Left lung (tissue), 10 donors: Measurements from ENCODE around the gene PROZ. TPM values are rescaled to one million over a fixed set of nuclear protein-coding genes. Genes with fewer than 3 reads are reported as not detected.
A peak's percentile ranks its signal among the peaks of the same experiment; 100 is the strongest.

Experiments
- ATAC-seq: fragments of 200-7000 bp; cut with Tn5 transposase; one replicate; pipeline ENCODE4 v1.9.1; 2020; ENCODE audit warnings: moderate library complexity
- DNase-seq, 4 donors: peaks; one replicate each; pipeline ENCODE4 v3.0.0-alpha.2; 2013 to 2020
- H3K27ac ChIP-seq, 2 donors: fragments of 200-600 bp; sonication (generic) in 1 of 2; one replicate each; pipeline versions ENCODE4 v1.5.0 to v1.8.0; 2020 to 2021
- H3K27me3 ChIP-seq, 2 donors: fragments of 200-600 bp; sonication (generic) in 1 of 2; one replicate each; pipeline versions ENCODE4 v1.5.0 to v1.8.0; 2020 to 2021
- H3K36me3 ChIP-seq, 2 donors: fragments of 200-600 bp; sonication (generic) in 1 of 2; one replicate each; pipeline versions ENCODE4 v1.5.0 to v1.8.0; 2020 to 2021
- H3K4me1 ChIP-seq, 2 donors: fragments of 200-600 bp; one replicate each; pipeline ENCODE4 v1.8.0; 2021
- H3K4me3 ChIP-seq, 2 donors: fragments of 200-600 bp; sonication (generic) in 1 of 2; one replicate each; pipeline versions ENCODE4 v1.5.0 to v1.8.0; 2020 to 2021; ENCODE audit warnings: mild to moderate bottlenecking in 1 of 2
- H3K9me3 ChIP-seq, 2 donors: fragments of 200-600 bp; sonication (generic) in 1 of 2; one replicate each; pipeline versions ENCODE4 v1.5.0 to v1.8.0; 2020 to 2021
- CTCF ChIP-seq, 2 donors: fragments of 200-600 bp; sonication (generic) in 1 of 2; IDR thresholded peaks; one replicate each; pipeline versions ENCODE4 v1.5.0 to v1.8.0; 2021; ENCODE audit warnings: antibody characterized with exemption in 2 of 2
- intact Hi-C, 2 donors: fragments of 100-400 bp; cut with DNase I; formaldehyde crosslinking; loops; one replicate each; pipeline versions ENCODE4 v1.11.2 to v1.14.2; 2022
- polyA plus RNA-seq, 6 donors: library from polyadenylated mRNA; unstranded; fragments of 120-200 nt; gene quantifications; one replicate each; pipeline ENCODE4 v1.2.1, GENCODE V29; 2013; ENCODE audit not compliant: insufficient read length in 6 of 6
- total RNA-seq, 2 donors: library from RNA; stranded (reverse); fragmentation: NEBNext Ultra II Directional; extraction: Animal tissue kit (Norgen Biotek cat#: 25700); gene quantifications; one replicate each; pipeline ENCODE4 v1.2.1, GENCODE V29; 2021
- donor health status: DM: no; HTN: yes; CAD: no.
- donor health status: DM: no; HTN: no; CAD: no.

PROZ gene
- total and polyA plus RNA-seq, 8 donors = 0.13 to 0.55 (median 0.27) TPM; not detected in 2

- Histone ChIP-seq H3K27me3 (no peaks in the 10 kb centered on the region), H3K4me1 (no peaks in the 10 kb centered on the region), H3K27ac (no peak overlapping the region), H3K4me3 (no peak overlapping the region), H3K36me3 (peaks cover 0 to 60% of the 10 kb centered on the region in 2 donors), H3K9me3 (no peaks in the 10 kb centered on the region)
- ATAC-seq (no peak), DNase-seq (no peak)
- intact Hi-C loops = no loop called here
- TF ChIP-seq CTCF (IDR thresholded peaks at IDR 0.05) = no peak
These were observed 12.1 kb downstream of the PROZ start for GRCh38 chr13:113170511-113170910.

- H3K9me3 ChIP-seq = no peaks in the 10 kb centered on the region
- no peak for ATAC-seq
- DNase-seq = no peak
- no peak overlapping the region for H3K4me3 ChIP-seq
- H3K36me3 ChIP-seq = peaks cover 0 to 70% of the 10 kb centered on the region in 2 donors
- H3K27ac ChIP-seq = no peak overlapping the region
- TF ChIP-seq CTCF (IDR thresholded peaks at IDR 0.05) = no peak
- no peaks in the 10 kb centered on the region for H3K27me3 ChIP-seq
- intact Hi-C loops = no loop called here
- H3K4me1 ChIP-seq = no peaks in the 10 kb centered on the region
These were observed 13.0 kb downstream of the PROZ start for GRCh38 chr13:113171250-113172125.

- Histone ChIP-seq H3K27me3 (no peaks in the 10 kb centered on the region), H3K36me3 (peaks cover 0 to 80% of the 10 kb centered on the region in 2 donors), H3K9me3 (no peaks in the 10 kb centered on the region), H3K27ac (no peak overlapping the region), H3K4me1 (no peaks in the 10 kb centered on the region), H3K4me3 (no peak overlapping the region)
- ATAC-seq (no peak), DNase-seq (no peak)
- intact Hi-C loops = no loop called here
- no peak for TF ChIP-seq CTCF (IDR thresholded peaks at IDR 0.05)
These were observed 14.0 kb downstream of the PROZ start for GRCh38 chr13:113172419-113172926.

GRCh38 chr13:113176280-113176679 lies 17.8 kb downstream of the PROZ start:
- H3K36me3 ChIP-seq = peaks cover 0 to 94% of the 10 kb centered on the region in 2 donors

More at GRCh38 chr13:113176280-113176679, 17.8 kb downstream of the PROZ start:
- Histone ChIP-seq H3K27me3 (no peaks in the 10 kb centered on the region), H3K9me3 (no peaks in the 10 kb centered on the region), H3K27ac (peak overlapping the region in 1 of 2 donors; percentile 69), H3K4me3 (no peak overlapping the region), H3K4me1 (no peaks in the 10 kb centered on the region)
- intact Hi-C loops = no loop called here
- ATAC-seq (peak; percentile 75), DNase-seq (peak in 2 of 4 donors; percentile 74 to 84)
- no peak for TF ChIP-seq CTCF (IDR thresholded peaks at IDR 0.05)
